GM18505 (cell line): ENCODE measurements around the gene IGSF21.

Source experiments
- ATAC-seq: cut with Tn5 transposase; IDR thresholded peaks from one replicate; pipeline ENCODE4 v1.9.1; 2021; ENCODE audit not compliant: unreplicated experiment
- POLR2A ChIP-seq: IDR thresholded peaks from 4 replicates; pipeline ENCODE4 v1.6.1; 2011; ENCODE audit warnings: borderline replicate concordance; ENCODE audit not compliant: insufficient read depth, insufficient read length; ENCODE audit errors: extremely low read depth

Gene IGSF21

GRCh38 chr1:18105196-18105595 lies 2.4 kb upstream of the IGSF21 start:
- ATAC-seq: no peak
- no peak for TF ChIP-seq POLR2A

- no peak for TF ChIP-seq POLR2A
- no peak for ATAC-seq
Measured at GRCh38 chr1:18108299-18109057, 880 bp downstream of the IGSF21 start.

GRCh38 chr1:18109058-18109755 lies 1.6 kb downstream of the IGSF21 start:
- no peak for TF ChIP-seq POLR2A
- no peak for ATAC-seq

GRCh38 chr1:18109756-18110597 lies 2.4 kb downstream of the IGSF21 start:
- TF ChIP-seq POLR2A: no peak
- no peak for ATAC-seq

GRCh38 chr1:18110598-18110939 lies 3.0 kb downstream of the IGSF21 start:
- no peak for TF ChIP-seq POLR2A
- ATAC-seq: no peak

- TF ChIP-seq POLR2A: no peak
- ATAC-seq: no peak
Measured at GRCh38 chr1:18110968-18111367, 3.4 kb downstream of the IGSF21 start.

- no peak for TF ChIP-seq POLR2A
- no peak for ATAC-seq
Measured at GRCh38 chr1:18111605-18112297, 4.2 kb downstream of the IGSF21 start.

GRCh38 chr1:18112611-18113010 lies 5.0 kb downstream of the IGSF21 start:
- no peak for ATAC-seq
- TF ChIP-seq POLR2A: no peak

GRCh38 chr1:18114726-18115410 lies 7.3 kb downstream of the IGSF21 start:
- no peak for TF ChIP-seq POLR2A
- no peak for ATAC-seq

GRCh38 chr1:18116777-18117176 lies 9.2 kb downstream of the IGSF21 start:
- ATAC-seq: no peak
- TF ChIP-seq POLR2A: no peak

- no peak for TF ChIP-seq POLR2A
- no peak for ATAC-seq
Measured at GRCh38 chr1:18118078-18118477, 10.5 kb downstream of the IGSF21 start.

- no peak for TF ChIP-seq POLR2A
- no peak for ATAC-seq
Measured at GRCh38 chr1:18118491-18118890, 10.9 kb downstream of the IGSF21 start.
